Mucosa of descending colon (tissue), 3 donors: ENCODE results near the gene SYNE2. TPM values are rescaled to one million over a fixed set of nuclear protein-coding genes. Genes with fewer than 3 reads are reported as not detected.
"Not testable (repeated sequence)": the region's sequence is repeated elsewhere in the genome, so short reads cannot be mapped to it uniquely, and the experiment has no call there.

ENCODE experiments used
- ATAC-seq: fragments of 200-7000 bp; cut with Tn5 transposase; one replicate; pipeline ENCODE4 v1.9.1; 2020; ENCODE audit warnings: mild to moderate bottlenecking, moderate library complexity
- DNase-seq, 3 donors: peaks; one replicate each; pipeline ENCODE4 v3.0.0-alpha.2; 2020
- H3K36me3 ChIP-seq: fragments of 200-600 bp; one replicate; pipeline ENCODE4 v1.8.0; 2021; ENCODE audit warnings: low read depth, mild to moderate bottlenecking
- H3K4me1 ChIP-seq: fragments of 200-600 bp; one replicate; pipeline ENCODE4 v1.8.0; 2021; ENCODE audit warnings: low read depth, mild to moderate bottlenecking
- H3K4me3 ChIP-seq: fragments of 200-600 bp; one replicate; pipeline ENCODE4 v1.8.0; 2021; ENCODE audit warnings: mild to moderate bottlenecking
- H3K9me3 ChIP-seq: fragments of 200-600 bp; one replicate; pipeline ENCODE4 v1.8.0; 2021; ENCODE audit warnings: mild to moderate bottlenecking
- CTCF ChIP-seq: fragments of 200-600 bp; IDR thresholded peaks from one replicate; pipeline ENCODE4 v1.8.0; 2022; ENCODE audit warnings: antibody characterized with exemption, mild to moderate bottlenecking
- intact Hi-C, 2 donors: fragments of 100-400 bp; cut with DNase I in 1 of 2; cut with micrococcal nuclease in 1 of 2; formaldehyde crosslinking; loops; one replicate each; pipeline versions ENCODE4 v1.11.0 to v1.11.1; 2022; cut with DNase I, micrococcal nuclease
- total RNA-seq, 3 donors: library from RNA; stranded (reverse); fragmentation: NEBNext Ultra II Directional in 2 of 3; extraction: Animal tissue kit (Norgen Biotek cat#: 25700) in 2 of 3; gene quantifications; one replicate each; pipeline versions ENCODE4 v1.2.1 to v1.2.4, GENCODE V29; 2021 to 2023
- donor health status: DM: no; HTN: no; CAD: no; lungs with moderate emphysema.
- donor health status: DM: no; HTN: no; CAD: no.
- donor health status: DM: no; HTN: yes; CAD: no.

Gene SYNE2
- total RNA-seq, 3 donors from 2014 or later, result 104 to 215 (median 174) TPM

- TF ChIP-seq CTCF, result no peak
- intact Hi-C loops, result no loop called here
- Histone ChIP-seq H3K36me3 (no peaks in the 10 kb centered on the region), H3K9me3 (no peaks in the 10 kb centered on the region), H3K4me3 (no peak overlapping the region), H3K4me1 (no peaks in the 10 kb centered on the region)
- no peak for ATAC-seq
- no peak for DNase-seq
Observed at GRCh38 chr14:64026600-64026999, 173.8 kb downstream of the SYNE2 start.

DNA sequence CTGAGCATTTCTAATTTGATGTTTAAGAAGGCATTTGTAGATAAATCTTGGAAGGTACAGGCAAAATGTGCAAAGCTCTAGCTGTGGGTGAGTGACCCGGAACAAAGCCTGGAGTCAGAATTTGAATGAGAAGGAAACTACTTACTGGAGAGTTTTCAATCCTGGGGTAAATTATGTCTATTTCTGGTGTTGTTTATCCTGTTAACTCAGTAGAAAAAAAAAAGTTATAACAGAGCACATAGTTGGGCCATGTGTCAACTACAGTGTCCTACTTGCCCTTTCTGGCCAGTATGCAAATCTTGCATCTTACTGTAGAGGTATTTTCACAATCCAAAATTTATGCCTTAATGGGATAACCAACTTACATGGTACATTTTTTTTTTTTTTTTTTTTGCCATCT lies 182.3 kb downstream of the SYNE2 start:
- intact Hi-C loops, result no loop called here
- TF ChIP-seq CTCF, result no peak
- no peak for ATAC-seq
- no peak for DNase-seq
- no peaks in the 10 kb centered on the region for H3K36me3 ChIP-seq
- no peaks in the 10 kb centered on the region for H3K9me3 ChIP-seq
- no peaks in the 10 kb centered on the region for H3K4me1 ChIP-seq
- H3K4me3 ChIP-seq, result no peak overlapping the region

DNA sequence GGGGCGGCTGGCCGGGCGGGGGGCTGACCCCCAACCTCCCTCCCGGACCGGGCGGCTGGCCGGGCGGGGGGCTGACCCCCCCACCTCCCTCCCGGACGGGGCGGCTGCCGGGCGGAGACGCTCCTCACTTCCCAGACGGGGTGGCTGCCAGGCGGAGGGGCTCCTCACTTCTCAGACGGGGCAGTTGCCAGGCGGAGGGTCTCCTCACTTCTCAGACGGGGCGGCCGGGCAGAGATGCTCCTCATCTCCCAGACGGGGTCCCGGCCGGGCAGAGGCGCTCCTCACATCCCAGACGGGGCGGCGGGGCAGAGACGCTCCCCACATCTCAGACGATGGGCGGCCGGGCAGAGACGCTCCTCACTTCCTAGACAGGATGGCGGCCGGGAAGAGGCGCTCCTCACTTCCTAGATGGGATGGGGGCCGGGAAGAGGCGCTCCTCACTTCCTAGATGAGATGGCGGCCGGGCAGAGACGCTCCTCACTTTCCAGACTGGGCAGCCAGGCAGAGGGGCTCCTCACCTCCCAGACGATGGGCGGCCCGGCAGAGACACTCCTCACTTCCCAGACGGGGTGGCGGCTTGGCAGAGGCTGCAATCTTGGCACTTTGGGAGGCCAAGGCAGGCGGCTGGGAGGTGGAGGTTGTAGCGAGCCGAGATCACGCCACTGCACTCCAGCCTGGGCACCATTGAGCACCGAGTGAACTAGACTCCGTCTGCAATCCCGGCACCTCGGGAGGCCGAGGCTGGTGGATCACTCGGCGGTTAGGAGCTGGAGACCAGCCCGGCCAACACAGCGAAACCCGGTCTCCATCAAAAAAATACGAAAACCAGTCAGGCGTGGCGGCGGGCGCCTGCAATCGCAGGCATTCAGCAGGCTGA lies 185.3 kb downstream of the SYNE2 start:
- H3K4me3 ChIP-seq, intact Hi-C loops, H3K4me1 ChIP-seq, H3K36me3 ChIP-seq, ATAC-seq, DNase-seq, H3K9me3 ChIP-seq: not testable (repeated sequence)

GRCh38 chr14:64038841-64039542 lies 186.2 kb downstream of the SYNE2 start:
- Histone ChIP-seq H3K36me3 (no peaks in the 10 kb centered on the region), H3K4me1 (no peaks in the 10 kb centered on the region), H3K9me3 (no peaks in the 10 kb centered on the region), H3K4me3 (no peak overlapping the region)
- no peak for TF ChIP-seq CTCF
- DNase-seq (no peak), ATAC-seq (no peak)
- intact Hi-C loops, result no loop called here

GRCh38 chr14:64040044-64040443 lies 187.2 kb downstream of the SYNE2 start:
- no peak for TF ChIP-seq CTCF
- no peak for ATAC-seq
- DNase-seq, result no peak
- Histone ChIP-seq H3K4me1 (no peaks in the 10 kb centered on the region), H3K4me3 (no peak overlapping the region), H3K9me3 (no peaks in the 10 kb centered on the region), H3K36me3 (no peaks in the 10 kb centered on the region)
- intact Hi-C loops, result no loop called here

- ATAC-seq, result not testable (repeated sequence)
Observed at GRCh38 chr14:64043296-64043695, 190.5 kb downstream of the SYNE2 start.

More at GRCh38 chr14:64043296-64043695, 190.5 kb downstream of the SYNE2 start:
- H3K36me3 ChIP-seq, DNase-seq, H3K4me1 ChIP-seq, H3K4me3 ChIP-seq, intact Hi-C loops, H3K9me3 ChIP-seq: not testable (repeated sequence)
